Measurements from ENCODE around the gene ZC3HAV1L.
A peak's percentile ranks its signal among the peaks of the same experiment; 100 is the strongest.

ZC3HAV1L gene

GRCh38 chr7:139034855-139035585 is 822 bp downstream of the ZC3HAV1L start:
- Histone ChIP-seq H4K91ac (ENCODE audit: low read depth, low read length) (peak overlapping the region; percentile 82), H2BK5ac (ENCODE audit: low read depth, low read length, poor library complexity) (no peak overlapping the region), H2AK5ac (ENCODE audit: low read length) (peak overlapping the region; percentile 54), H3K36me3 (ENCODE audit: control insufficient read depth in 1 of 2, insufficient read depth in 2 of 2, low read length in 2 of 2) (peaks cover 8 to 12% of the 10 kb centered on the region in 2 experiments), H3K4me1 (ENCODE audit: control insufficient read depth in 1 of 2, insufficient read depth in 2 of 2, low read length in 2 of 2) (peaks cover 4 to 9% of the 10 kb centered on the region in 2 experiments), H3K18ac (ENCODE audit: low read length) (peak overlapping the region; percentile 97), H3K4me2 (ENCODE audit: low read length) (peak overlapping the region; percentile 93), H3K4ac (ENCODE audit: low read depth, low read length) (peak overlapping the region; percentile 35), H2AFZ (ENCODE audit: insufficient read depth, low read length, poor library complexity) (peak overlapping the region; percentile 86), H3K14ac (ENCODE audit: low read length) (peak overlapping the region; percentile 94), H3K9me3 (ENCODE audit: insufficient read depth, low read depth, low read length) (peaks cover 1% of the 10 kb centered on the region), H3K79me1 (ENCODE audit: low read length) (peaks cover 10% of the 10 kb centered on the region), H3K9ac (ENCODE audit: low read length) (peak overlapping the region; percentile 96), H3K27me3 (ENCODE audit: insufficient read depth, low read length) (no peaks in the 10 kb centered on the region), H3K4me3 (ENCODE audit: low read depth, low read length) (peak overlapping the region; percentile 99), H3K23ac (ENCODE audit: low read length) (no peak overlapping the region), H2BK120ac (ENCODE audit: insufficient read depth, low read length, poor library complexity) (peak overlapping the region; percentile 67), H2BK12ac (ENCODE audit: low read length) (no peak overlapping the region), H4K8ac (ENCODE audit: low read depth, low read length) (peak overlapping the region; percentile 95), H4K12ac (ENCODE audit: low read depth, low read length) (peak overlapping the region; percentile 46), H3K27ac (ENCODE audit: low read depth, low read length) (no peak overlapping the region), H3K79me2 (ENCODE audit: control insufficient read depth, insufficient read depth, low read length, poor library complexity) (peaks cover 9% of the 10 kb centered on the region)
- WGBS (ENCODE audit: extremely low coverage, insufficient coverage, insufficient read length): no CpG with 5 or more reads among the region's 47 CpGs
- no peak for DNase-seq

- Histone ChIP-seq H3K4me2 (ENCODE audit: low read length) (no peak overlapping the region), H2AK5ac (ENCODE audit: low read length) (no peak overlapping the region), H2BK120ac (ENCODE audit: insufficient read depth, low read length, poor library complexity) (no peak overlapping the region), H3K79me2 (ENCODE audit: control insufficient read depth, insufficient read depth, low read length, poor library complexity) (peaks cover 9% of the 10 kb centered on the region), H2AFZ (ENCODE audit: insufficient read depth, low read length, poor library complexity) (no peak overlapping the region), H4K91ac (ENCODE audit: low read depth, low read length) (no peak overlapping the region), H3K4ac (ENCODE audit: low read depth, low read length) (no peak overlapping the region), H3K9me3 (ENCODE audit: insufficient read depth, low read depth, low read length) (peaks cover 1% of the 10 kb centered on the region), H3K79me1 (ENCODE audit: low read length) (peaks cover 10% of the 10 kb centered on the region), H3K27ac (ENCODE audit: low read depth, low read length) (no peak overlapping the region), H3K4me3 (ENCODE audit: low read depth, low read length) (no peak overlapping the region), H4K8ac (ENCODE audit: low read depth, low read length) (no peak overlapping the region), H3K14ac (ENCODE audit: low read length) (no peak overlapping the region), H3K36me3 (ENCODE audit: control insufficient read depth in 1 of 2, insufficient read depth in 2 of 2, low read length in 2 of 2) (peaks cover 13 to 15% of the 10 kb centered on the region in 2 experiments), H3K23ac (ENCODE audit: low read length) (no peak overlapping the region), H3K4me1 (ENCODE audit: control insufficient read depth in 1 of 2, insufficient read depth in 2 of 2, low read length in 2 of 2) (peaks cover 4 to 9% of the 10 kb centered on the region in 2 experiments), H3K18ac (ENCODE audit: low read length) (no peak overlapping the region), H2BK12ac (ENCODE audit: low read length) (no peak overlapping the region), H2BK5ac (ENCODE audit: low read depth, low read length, poor library complexity) (no peak overlapping the region), H3K9ac (ENCODE audit: low read length) (no peak overlapping the region), H3K27me3 (ENCODE audit: insufficient read depth, low read length) (no peaks in the 10 kb centered on the region), H4K12ac (ENCODE audit: low read depth, low read length) (no peak overlapping the region)
- DNase-seq: no peak
- WGBS (ENCODE audit: extremely low coverage, insufficient coverage, insufficient read length): no CpG with 5 or more reads among the region's 5 CpGs
Measured at GRCh38 chr7:139034336-139034735, 1.5 kb downstream of the ZC3HAV1L start.

DNA sequence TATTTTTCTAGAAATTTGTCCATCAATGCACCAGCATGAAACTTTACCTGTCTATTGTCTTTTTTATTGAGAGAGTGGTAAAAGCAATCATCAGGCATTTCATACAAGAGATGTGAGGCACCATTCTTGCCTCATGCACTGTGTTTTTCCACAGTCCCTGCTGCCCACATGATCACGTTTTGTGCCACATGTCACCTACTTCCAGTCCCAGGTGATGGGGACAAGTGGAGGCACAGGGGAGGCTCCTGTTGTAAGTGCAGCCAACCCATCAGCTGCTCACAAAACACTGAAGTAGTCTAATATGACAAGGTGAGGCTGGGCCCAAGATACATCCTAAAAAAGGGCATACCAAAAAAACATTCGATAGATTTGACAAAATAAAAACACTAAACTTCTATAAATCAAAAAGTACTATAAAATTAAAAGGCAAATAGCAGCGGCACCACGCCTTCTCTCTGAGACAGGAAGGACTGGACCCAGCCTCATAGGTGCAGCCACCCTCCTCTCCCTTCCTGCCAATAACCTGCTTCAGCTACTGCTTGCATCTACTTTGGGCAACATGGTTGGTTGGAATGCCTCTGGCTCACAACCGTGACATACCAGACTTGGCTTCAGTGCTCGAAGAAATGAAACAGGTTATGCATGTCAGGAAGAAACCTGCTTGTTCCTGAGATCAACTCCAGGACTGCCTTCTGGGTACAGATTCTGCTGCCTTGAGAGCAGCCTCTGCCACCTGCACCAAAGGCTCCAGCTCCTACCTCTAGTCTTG is 2.3 kb downstream of the ZC3HAV1L start:
- H2AK5ac ChIP-seq (ENCODE audit: low read length): no peak overlapping the region
- H2AFZ ChIP-seq (ENCODE audit: insufficient read depth, low read length, poor library complexity): no peak overlapping the region
- no peak overlapping the region for H2BK120ac ChIP-seq (ENCODE audit: insufficient read depth, low read length, poor library complexity)
- peaks cover 10% of the 10 kb centered on the region for H3K79me1 ChIP-seq (ENCODE audit: low read length)
- DNase-seq: no peak
- no peak overlapping the region for H4K8ac ChIP-seq (ENCODE audit: low read depth, low read length)
- H3K79me2 ChIP-seq (ENCODE audit: control insufficient read depth, insufficient read depth, low read length, poor library complexity): peaks cover 9% of the 10 kb centered on the region
- peaks cover 1% of the 10 kb centered on the region for H3K9me3 ChIP-seq (ENCODE audit: insufficient read depth, low read depth, low read length)
- no peak overlapping the region for H2BK12ac ChIP-seq (ENCODE audit: low read length)
- no peak overlapping the region for H3K14ac ChIP-seq (ENCODE audit: low read length)
- WGBS (ENCODE audit: extremely low coverage, insufficient coverage, insufficient read length): no CpG with 5 or more reads among the region's 6 CpGs
- no peak overlapping the region for H3K9ac ChIP-seq (ENCODE audit: low read length)
- H3K4me2 ChIP-seq (ENCODE audit: low read length): peak overlapping the region; percentile 20
- no peak overlapping the region for H2BK5ac ChIP-seq (ENCODE audit: low read depth, low read length, poor library complexity)
- H3K36me3 ChIP-seq (ENCODE audit: control insufficient read depth in 1 of 2, insufficient read depth in 2 of 2, low read length in 2 of 2): peaks cover 16 to 17% of the 10 kb centered on the region in 2 experiments
- H3K27ac ChIP-seq (ENCODE audit: low read depth, low read length): no peak overlapping the region
- H3K27me3 ChIP-seq (ENCODE audit: insufficient read depth, low read length): no peaks in the 10 kb centered on the region
- peaks cover 4 to 9% of the 10 kb centered on the region in 2 experiments for H3K4me1 ChIP-seq (ENCODE audit: control insufficient read depth in 1 of 2, insufficient read depth in 2 of 2, low read length in 2 of 2)
- H3K4ac ChIP-seq (ENCODE audit: low read depth, low read length): no peak overlapping the region
- peak overlapping the region; percentile 6 for H3K4me3 ChIP-seq (ENCODE audit: low read depth, low read length)
- H3K23ac ChIP-seq (ENCODE audit: low read length): no peak overlapping the region
- H4K91ac ChIP-seq (ENCODE audit: low read depth, low read length): no peak overlapping the region
- no peak overlapping the region for H3K18ac ChIP-seq (ENCODE audit: low read length)
- H4K12ac ChIP-seq (ENCODE audit: low read depth, low read length): no peak overlapping the region

DNA sequence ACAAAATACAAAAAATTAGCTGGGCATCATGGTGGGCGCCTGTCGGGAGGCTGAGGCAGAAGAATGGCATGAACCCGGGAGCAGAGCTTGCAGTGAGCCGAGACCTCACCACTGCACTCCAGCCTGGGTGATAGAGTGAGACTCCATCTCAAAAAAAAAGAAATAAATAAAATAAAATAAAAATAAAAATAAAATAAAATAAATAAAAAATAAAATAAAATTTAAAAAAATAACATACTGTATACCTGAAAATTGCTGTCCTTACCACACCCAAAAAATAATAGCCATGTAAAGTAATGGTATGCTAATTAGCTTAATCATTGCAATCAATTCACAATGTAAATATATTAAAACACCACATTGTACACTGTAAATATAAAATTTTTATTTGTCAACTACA is 3.4 kb downstream of the ZC3HAV1L start:
- Histone ChIP-seq H3K9ac (ENCODE audit: low read length) (no peak overlapping the region), H2BK120ac (ENCODE audit: insufficient read depth, low read length, poor library complexity) (no peak overlapping the region), H3K4me3 (ENCODE audit: low read depth, low read length) (no peak overlapping the region), H2BK12ac (ENCODE audit: low read length) (no peak overlapping the region), H3K23ac (ENCODE audit: low read length) (no peak overlapping the region), H2AFZ (ENCODE audit: insufficient read depth, low read length, poor library complexity) (no peak overlapping the region), H3K4me1 (ENCODE audit: control insufficient read depth in 1 of 2, insufficient read depth in 2 of 2, low read length in 2 of 2) (peaks cover 4 to 9% of the 10 kb centered on the region in 2 experiments), H2BK5ac (ENCODE audit: low read depth, low read length, poor library complexity) (no peak overlapping the region), H3K4me2 (ENCODE audit: low read length) (no peak overlapping the region), H3K18ac (ENCODE audit: low read length) (no peak overlapping the region), H4K12ac (ENCODE audit: low read depth, low read length) (no peak overlapping the region), H4K8ac (ENCODE audit: low read depth, low read length) (no peak overlapping the region), H3K9me3 (ENCODE audit: insufficient read depth, low read depth, low read length) (peaks cover 1% of the 10 kb centered on the region), H3K79me2 (ENCODE audit: control insufficient read depth, insufficient read depth, low read length, poor library complexity) (peaks cover 9% of the 10 kb centered on the region), H3K4ac (ENCODE audit: low read depth, low read length) (no peak overlapping the region), H3K14ac (ENCODE audit: low read length) (no peak overlapping the region), H3K27me3 (ENCODE audit: insufficient read depth, low read length) (no peaks in the 10 kb centered on the region), H3K27ac (ENCODE audit: low read depth, low read length) (no peak overlapping the region), H3K36me3 (ENCODE audit: control insufficient read depth in 1 of 2, insufficient read depth in 2 of 2, low read length in 2 of 2) (peaks cover 17 to 18% of the 10 kb centered on the region in 2 experiments), H3K79me1 (ENCODE audit: low read length) (peaks cover 10% of the 10 kb centered on the region), H2AK5ac (ENCODE audit: low read length) (no peak overlapping the region), H4K91ac (ENCODE audit: low read depth, low read length) (no peak overlapping the region)
- DNase-seq: no peak
- WGBS (ENCODE audit: extremely low coverage, insufficient coverage, insufficient read length): no CpG with 5 or more reads among the region's 4 CpGs

Measured in trophoblast cell (in vitro differentiated cells and primary cell).